Sigmoid colon (tissue), 4 donors: Measurements from ENCODE around the gene DAPK2.
"Not testable (repeated sequence)": the region's sequence is repeated elsewhere in the genome, so short reads cannot be mapped to it uniquely, and the experiment has no call there.

ENCODE experiments used
- CTCF ChIP-seq, 4 experiments: fragments of 450-650 bp in 3 of 4; fragments of 200-600 bp in 1 of 4; IDR thresholded peaks; one replicate each; pipeline ENCODE4 v1.5.1; 2016 to 2019; ENCODE audit warnings: antibody characterized with exemption in 4 of 4, mild to moderate bottlenecking in 3 of 4, moderate library complexity in 2 of 4
- EP300 ChIP-seq, 4 donors: sonication (generic); formaldehyde crosslinking; IDR thresholded peaks; one replicate each; pipeline ENCODE4 v1.6.1; 2017; ENCODE audit warnings: antibody characterized with exemption in 4 of 4
- POLR2A ChIP-seq, 2 donors: fragments of 450-650 bp; IDR thresholded peaks; one replicate each; pipeline ENCODE4 v1.6.1; 2016; ENCODE audit warnings: antibody characterized with exemption in 2 of 2, mild to moderate bottlenecking in 2 of 2, moderate library complexity in 2 of 2

DNA sequence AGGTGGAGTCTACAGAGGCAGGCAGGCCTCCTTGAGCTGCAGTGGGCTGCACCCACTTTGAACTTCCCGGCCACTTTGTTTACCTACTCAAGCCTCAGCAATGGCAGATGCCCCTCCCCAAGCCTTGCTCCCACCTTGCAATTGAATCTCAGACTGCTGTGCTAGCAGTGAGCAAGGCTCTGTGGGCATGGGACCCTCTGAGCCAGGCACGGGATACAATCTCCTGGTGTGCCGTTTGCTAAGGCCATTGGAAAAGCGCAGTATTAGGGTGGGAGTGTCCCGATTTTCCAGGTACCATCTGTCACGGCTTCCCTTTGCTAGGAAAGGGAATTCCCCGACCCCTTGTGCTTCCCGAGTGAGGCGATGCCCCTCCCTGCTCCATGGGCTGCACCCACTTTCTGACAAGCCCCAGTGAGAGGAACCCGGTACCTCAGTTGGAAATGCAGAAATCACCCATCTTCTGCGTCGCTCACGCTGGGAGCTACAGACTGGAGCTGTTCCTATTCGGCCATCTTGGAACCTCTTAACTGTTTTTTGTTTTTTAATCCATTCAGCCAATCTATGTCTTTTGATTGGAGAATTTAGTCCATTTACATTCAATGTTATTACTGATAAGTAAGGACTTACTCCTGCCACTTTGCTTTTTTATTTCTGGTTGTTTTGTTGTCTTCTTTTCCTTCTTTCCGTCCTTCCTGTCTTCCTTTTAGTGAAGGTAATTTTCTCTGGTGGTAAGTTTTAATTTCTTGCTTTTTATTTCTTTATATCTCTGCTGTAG, 83.2 kb downstream of the DAPK2 start:
- not testable (repeated sequence) for TF ChIP-seq POLR2A, CTCF, EP300 (IDR thresholded peaks at IDR 0.05)
